Measurements from ENCODE around the gene DEGS2.

The DEGS2 gene

DNA sequence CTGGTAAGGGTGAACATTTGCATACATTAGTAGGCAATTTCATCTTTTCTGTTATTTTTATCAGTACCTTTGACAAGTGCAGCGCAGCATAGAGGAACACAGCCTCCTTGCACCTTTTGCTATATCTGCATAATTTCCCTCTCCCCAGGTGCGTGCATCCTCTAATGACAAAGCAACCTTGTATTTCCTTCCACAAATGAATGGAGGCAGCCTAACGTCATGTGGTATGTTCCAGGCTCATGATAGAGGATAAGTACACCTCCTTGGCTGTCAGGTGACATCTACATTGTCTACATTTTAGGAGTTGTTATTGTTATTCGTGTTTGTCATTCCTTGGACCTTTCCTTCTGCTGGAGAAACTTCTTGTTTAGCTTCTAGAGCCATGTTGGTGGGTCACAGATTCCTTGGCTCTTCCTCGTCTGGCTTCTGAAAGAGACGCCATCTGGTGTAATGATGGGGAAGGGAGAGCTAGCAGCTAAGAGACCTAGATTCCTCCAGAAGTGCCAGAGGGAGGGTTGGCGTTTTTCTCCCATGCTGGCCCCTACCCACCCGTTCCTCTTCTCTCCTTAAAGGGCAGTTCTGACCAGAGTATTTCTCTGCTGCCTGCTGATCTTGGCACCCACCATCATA lies 57.2 kb downstream of the DEGS2 start:
- no peaks in the 10 kb centered on the region for H3K27me3 ChIP-seq (ENCODE audit: control insufficient read depth, insufficient read depth, low read length)
- H3K4me1 ChIP-seq (ENCODE audit: control insufficient read depth, insufficient read depth, low read length) = peaks cover 4% of the 10 kb centered on the region; the same call in 1 of the 2 replicates
- no peaks in the 10 kb centered on the region for H3K9me3 ChIP-seq (ENCODE audit: control insufficient read depth, insufficient read depth, low read depth, low read length)
- H3K27ac ChIP-seq (ENCODE audit: low read depth, low read length) = no peak overlapping the region
- H3K36me3 ChIP-seq (ENCODE audit: control insufficient read depth, insufficient read depth, low read length) = peaks cover 8% of the 10 kb centered on the region; the same call in 1 of the 2 replicates
- H3K9ac ChIP-seq (ENCODE audit: low read length) = no peak overlapping the region
- no peak overlapping the region for H3K4me3 ChIP-seq (ENCODE audit: low read depth, low read length)

DNA sequence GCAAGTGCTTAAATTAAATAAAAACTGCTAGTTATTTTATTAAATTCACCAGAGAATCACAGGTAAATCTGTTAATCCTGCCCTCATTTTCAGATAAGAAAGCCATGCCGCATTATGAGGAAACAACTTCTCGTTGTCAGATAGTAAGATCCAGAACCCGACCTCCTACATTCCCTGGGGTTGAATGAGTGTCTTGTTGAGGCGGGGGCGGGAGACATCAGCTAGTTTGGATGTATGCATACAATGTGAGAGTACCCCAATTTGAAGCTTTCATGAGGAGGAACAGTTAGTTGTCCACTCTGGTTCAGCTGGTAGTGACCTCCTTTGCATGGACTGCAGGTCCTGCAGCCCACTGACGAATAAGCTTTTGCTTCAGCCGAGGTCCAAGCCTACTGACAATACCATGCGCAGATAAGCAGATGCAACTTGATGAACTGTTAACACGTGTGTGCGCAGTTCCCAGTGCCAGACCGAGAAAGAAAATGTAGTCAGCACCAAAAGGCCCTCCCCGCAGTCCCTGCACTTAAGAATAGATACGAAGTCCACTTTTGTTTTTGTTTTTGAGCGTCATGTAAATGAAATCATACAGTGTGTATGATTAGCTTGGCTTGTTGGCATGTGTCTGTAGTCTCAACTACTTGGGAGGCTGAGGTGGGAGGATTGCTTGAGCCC lies 59.3 kb downstream of the DEGS2 start:
- H3K4me3 ChIP-seq (ENCODE audit: low read depth, low read length) = no peak overlapping the region

DNA sequence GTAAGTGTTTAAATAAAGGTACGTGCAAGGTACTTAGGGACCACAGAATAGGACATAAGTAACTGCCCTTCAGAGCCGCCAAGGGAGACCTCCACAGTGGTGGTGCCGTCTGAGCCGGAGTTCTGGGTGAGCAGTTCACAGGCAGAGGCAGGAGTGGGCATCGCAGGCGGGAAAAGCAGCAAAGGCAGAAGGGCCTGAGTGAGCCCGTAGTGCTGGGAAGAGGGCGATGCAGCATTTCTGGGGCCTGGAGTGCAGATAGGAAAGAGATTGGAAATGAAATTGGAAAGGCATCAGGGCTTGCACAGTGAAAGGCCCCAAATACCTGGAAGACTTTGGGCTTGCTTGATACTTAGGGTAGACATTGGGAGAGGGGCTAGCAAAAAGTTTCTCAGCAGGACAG lies 61.3 kb downstream of the DEGS2 start:
- Histone ChIP-seq H3K9me3 (ENCODE audit: control insufficient read depth, insufficient read depth, low read depth, low read length) (no peaks in the 10 kb centered on the region), H3K36me3 (ENCODE audit: control insufficient read depth, insufficient read depth, low read length) (peaks cover 10% of the 10 kb centered on the region; the same call in 1 of the 2 replicates), H3K27me3 (ENCODE audit: control insufficient read depth, insufficient read depth, low read length) (no peaks in the 10 kb centered on the region), H3K27ac (ENCODE audit: low read depth, low read length) (no peak overlapping the region), H3K4me1 (ENCODE audit: control insufficient read depth, insufficient read depth, low read length) (peaks cover 4% of the 10 kb centered on the region; the same call in 1 of the 2 replicates), H3K4me3 (ENCODE audit: low read depth, low read length) (no peak overlapping the region), H3K9ac (ENCODE audit: low read length) (no peak overlapping the region)

More for the DNA sequence above, 59.3 kb downstream of the DEGS2 start:
- Histone ChIP-seq H3K4me1 (ENCODE audit: control insufficient read depth, insufficient read depth, low read length) (peaks cover 4% of the 10 kb centered on the region; the same call in 1 of the 2 replicates), H3K36me3 (ENCODE audit: control insufficient read depth, insufficient read depth, low read length) (peaks cover 10% of the 10 kb centered on the region; the same call in 1 of the 2 replicates), H3K9ac (ENCODE audit: low read length) (no peak overlapping the region), H3K9me3 (ENCODE audit: control insufficient read depth, insufficient read depth, low read depth, low read length) (no peaks in the 10 kb centered on the region), H3K27me3 (ENCODE audit: control insufficient read depth, insufficient read depth, low read length) (no peaks in the 10 kb centered on the region), H3K27ac (ENCODE audit: low read depth, low read length) (no peak overlapping the region)

GRCh38 chr14:100096656-100097055 lies 62.8 kb downstream of the DEGS2 start:
- H3K9ac ChIP-seq (ENCODE audit: low read length) = no peak overlapping the region
- no peak overlapping the region for H3K27ac ChIP-seq (ENCODE audit: low read depth, low read length)
- H3K4me3 ChIP-seq (ENCODE audit: low read depth, low read length) = no peak overlapping the region
- no peaks in the 10 kb centered on the region for H3K27me3 ChIP-seq (ENCODE audit: control insufficient read depth, insufficient read depth, low read length)
- no peaks in the 10 kb centered on the region for H3K4me1 ChIP-seq (ENCODE audit: control insufficient read depth, insufficient read depth, low read length)
- peaks cover 10% of the 10 kb centered on the region; the same call in 1 of the 2 replicates for H3K36me3 ChIP-seq (ENCODE audit: control insufficient read depth, insufficient read depth, low read length)
- no peaks in the 10 kb centered on the region for H3K9me3 ChIP-seq (ENCODE audit: control insufficient read depth, insufficient read depth, low read depth, low read length)

All from HUES6 (cell line).